Measurements from ENCODE around the gene FBP2. TPM values are rescaled to one million over a fixed set of nuclear protein-coding genes. Genes with fewer than 3 reads are reported as not detected.

Gene FBP2
- total RNA-seq, 2 experiments from 2014 or later: not detected

DNA sequence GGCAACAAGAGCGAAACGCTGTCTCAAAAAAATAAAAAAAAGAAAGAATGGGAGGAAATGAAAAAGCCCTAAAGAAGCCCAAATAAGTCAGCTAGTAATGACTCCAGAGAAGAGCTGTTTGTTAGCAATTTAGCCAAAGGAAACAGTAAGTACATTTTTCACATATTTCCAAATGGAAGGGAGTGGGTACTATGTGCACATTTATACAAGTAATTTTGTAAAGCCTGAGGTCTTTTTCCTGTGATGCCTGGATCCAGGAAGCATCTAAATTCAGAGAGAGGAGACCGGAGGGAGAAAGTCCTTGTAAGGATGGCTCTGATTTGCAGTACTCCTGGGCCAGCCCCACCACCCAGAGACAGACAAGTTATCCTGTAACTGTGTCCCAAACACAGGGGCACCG lies 31.0 kb upstream of the FBP2 start:
- TF ChIP-seq, protein P1, sequence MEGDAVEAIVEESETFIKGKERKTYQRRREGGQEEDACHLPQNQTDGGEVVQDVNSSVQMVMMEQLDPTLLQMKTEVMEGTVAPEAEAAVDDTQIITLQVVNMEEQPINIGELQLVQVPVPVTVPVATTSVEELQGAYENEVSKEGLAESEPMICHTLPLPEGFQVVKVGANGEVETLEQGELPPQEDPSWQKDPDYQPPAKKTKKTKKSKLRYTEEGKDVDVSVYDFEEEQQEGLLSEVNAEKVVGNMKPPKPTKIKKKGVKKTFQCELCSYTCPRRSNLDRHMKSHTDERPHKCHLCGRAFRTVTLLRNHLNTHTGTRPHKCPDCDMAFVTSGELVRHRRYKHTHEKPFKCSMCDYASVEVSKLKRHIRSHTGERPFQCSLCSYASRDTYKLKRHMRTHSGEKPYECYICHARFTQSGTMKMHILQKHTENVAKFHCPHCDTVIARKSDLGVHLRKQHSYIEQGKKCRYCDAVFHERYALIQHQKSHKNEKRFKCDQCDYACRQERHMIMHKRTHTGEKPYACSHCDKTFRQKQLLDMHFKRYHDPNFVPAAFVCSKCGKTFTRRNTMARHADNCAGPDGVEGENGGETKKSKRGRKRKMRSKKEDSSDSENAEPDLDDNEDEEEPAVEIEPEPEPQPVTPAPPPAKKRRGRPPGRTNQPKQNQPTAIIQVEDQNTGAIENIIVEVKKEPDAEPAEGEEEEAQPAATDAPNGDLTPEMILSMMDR (IDR thresholded peaks at IDR 0.05): no peak
- ATAC-seq (ENCODE audit: poor library complexity) (no peak), DNase-seq (no peak)
- H3K27me3 Mint-ChIP-seq: peaks cover 11% of the 10 kb centered on the region
- Histone ChIP-seq H3K4me3 (ENCODE audit: low read length) (no peak overlapping the region), H3K36me3 (ENCODE audit: insufficient read depth, low read length) (no peaks in the 10 kb centered on the region), H3K27ac (ENCODE audit: low read depth in 1 of 2, low read length in 2 of 2) (no peak overlapping the region), H3K4me1 (ENCODE audit: insufficient read depth, low read length) (peaks cover 9% of the 10 kb centered on the region), H3K27me3 (ENCODE audit: control insufficient read depth in 1 of 2, insufficient read depth in 2 of 2, low read length in 2 of 2) (peaks cover 0 to 3% of the 10 kb centered on the region in 2 experiments), H3K9me3 (ENCODE audit: control insufficient read depth in 1 of 2, insufficient read depth in 1 of 2, low read length in 2 of 2) (no peaks in the 10 kb centered on the region)
- H3K4me3 Mint-ChIP-seq: no peak overlapping the region
- ChIA-PET POLR2A (no interaction called here), CTCF (no interaction called here)
- no peaks in the 10 kb centered on the region for H3K36me3 Mint-ChIP-seq (ENCODE audit: low read depth)
- H3K9me3 Mint-ChIP-seq: no peaks in the 10 kb centered on the region
- H3K4me1 Mint-ChIP-seq (ENCODE audit: low read depth): peaks cover 7% of the 10 kb centered on the region
- intact Hi-C loops (cut with DNase I, micrococcal nuclease): no loop called here
- no peak overlapping the region for H3K27ac Mint-ChIP-seq

DNA sequence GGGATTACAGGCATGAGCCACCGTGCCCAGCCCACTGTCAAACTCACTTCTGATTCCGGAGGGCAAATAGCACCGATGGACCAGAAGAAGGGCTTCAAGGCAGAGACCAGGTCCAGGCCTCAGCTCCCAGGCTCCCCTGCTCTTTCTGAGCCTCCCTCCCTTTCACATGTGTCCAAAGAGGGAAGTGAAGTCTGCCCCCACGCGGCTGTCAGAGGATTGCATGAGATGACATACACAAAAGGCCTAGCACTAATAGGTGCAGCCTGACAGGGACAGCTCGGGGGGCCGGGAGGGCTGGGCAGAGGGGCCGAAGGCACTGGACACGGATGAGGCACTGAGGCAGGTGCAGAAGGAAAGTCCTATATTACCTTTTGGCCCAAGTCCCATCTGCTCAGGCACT lies 29.6 kb upstream of the FBP2 start:
- Histone ChIP-seq H3K9me3 (ENCODE audit: control insufficient read depth in 1 of 2, insufficient read depth in 1 of 2, low read length in 2 of 2) (no peaks in the 10 kb centered on the region), H3K36me3 (ENCODE audit: insufficient read depth, low read length) (no peaks in the 10 kb centered on the region), H3K27me3 (ENCODE audit: control insufficient read depth in 1 of 2, insufficient read depth in 2 of 2, low read length in 2 of 2) (peaks cover 0 to 3% of the 10 kb centered on the region in 2 experiments), H3K27ac (ENCODE audit: low read depth in 1 of 2, low read length in 2 of 2) (no peak overlapping the region), H3K4me3 (ENCODE audit: low read length) (no peak overlapping the region), H3K4me1 (ENCODE audit: insufficient read depth, low read length) (peaks cover 9% of the 10 kb centered on the region)
- no peak overlapping the region for H3K4me3 Mint-ChIP-seq
- ChIA-PET CTCF (no interaction called here), POLR2A (no interaction called here)
- intact Hi-C loops (cut with DNase I, micrococcal nuclease): no loop called here
- TF ChIP-seq, protein P1 (IDR thresholded peaks at IDR 0.05): no peak
- peaks cover 15% of the 10 kb centered on the region for H3K27me3 Mint-ChIP-seq
- DNase-seq: peak in 2 of 14 experiments; percentile 22 to 33
- H3K9me3 Mint-ChIP-seq: no peaks in the 10 kb centered on the region
- no peak overlapping the region for H3K27ac Mint-ChIP-seq
- no peaks in the 10 kb centered on the region for H3K36me3 Mint-ChIP-seq (ENCODE audit: low read depth)
- peaks cover 7% of the 10 kb centered on the region for H3K4me1 Mint-ChIP-seq (ENCODE audit: low read depth)
- ATAC-seq (ENCODE audit: poor library complexity): no peak

DNA sequence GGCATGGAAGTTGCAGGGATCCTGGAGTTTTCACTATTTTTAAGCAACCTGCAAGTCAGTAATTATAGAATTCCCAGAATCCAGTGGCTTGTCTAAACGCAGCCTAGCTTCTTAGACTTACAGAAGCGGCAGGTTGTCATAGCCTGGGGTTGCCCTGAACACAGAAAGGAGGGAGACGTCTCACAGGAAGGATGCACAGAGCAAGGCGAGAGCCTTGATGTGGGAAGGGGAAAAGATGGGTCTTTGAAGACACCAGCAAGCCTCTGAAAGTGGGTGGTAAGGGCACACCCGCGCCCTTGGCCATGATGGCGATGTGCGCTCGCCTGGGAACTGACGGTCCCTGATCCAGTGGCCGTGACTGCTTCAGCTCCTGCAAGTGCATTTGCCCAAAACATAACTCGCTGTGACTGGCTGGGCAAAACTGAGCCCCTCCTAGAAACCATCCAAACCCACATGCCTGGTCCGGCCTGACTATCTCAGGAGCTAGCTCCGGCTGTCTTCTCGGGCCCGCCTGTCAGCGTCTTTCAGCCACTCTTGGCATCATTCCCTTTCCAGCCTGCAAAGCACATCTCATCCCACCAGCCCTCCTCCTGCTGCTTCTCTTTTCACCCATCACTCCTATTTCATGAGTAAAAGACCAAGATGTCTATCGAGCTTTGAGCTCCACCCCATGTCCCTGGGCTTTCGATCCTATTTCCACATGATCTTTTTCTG lies 28.6 kb upstream of the FBP2 start:
- POLR2A ChIA-PET: no interaction called here

More for the DNA sequence above, 28.6 kb upstream of the FBP2 start:
- Histone ChIP-seq H3K27me3 (ENCODE audit: control insufficient read depth in 1 of 2, insufficient read depth in 2 of 2, low read length in 2 of 2) (peaks cover 0 to 3% of the 10 kb centered on the region in 2 experiments), H3K4me1 (ENCODE audit: insufficient read depth, low read length) (peaks cover 9% of the 10 kb centered on the region), H3K9me3 (ENCODE audit: control insufficient read depth in 1 of 2, insufficient read depth in 1 of 2, low read length in 2 of 2) (no peaks in the 10 kb centered on the region), H3K36me3 (ENCODE audit: insufficient read depth, low read length) (no peaks in the 10 kb centered on the region), H3K27ac (ENCODE audit: low read depth in 1 of 2, low read length in 2 of 2) (no peak overlapping the region), H3K4me3 (ENCODE audit: low read length) (no peak overlapping the region)
- DNase-seq: no peak
- CTCF ChIA-PET: no interaction called here
- Mint-ChIP-seq H3K4me1 (ENCODE audit: low read depth) (peaks cover 7% of the 10 kb centered on the region), H3K27me3 (peaks cover 22% of the 10 kb centered on the region), H3K27ac (no peak overlapping the region), H3K4me3 (no peak overlapping the region), H3K36me3 (ENCODE audit: low read depth) (no peaks in the 10 kb centered on the region), H3K9me3 (no peaks in the 10 kb centered on the region)
- intact Hi-C loops (cut with DNase I, micrococcal nuclease): no loop called here
- ATAC-seq (ENCODE audit: poor library complexity): no peak
- TF ChIP-seq, protein P1 (IDR thresholded peaks at IDR 0.05): no peak

Measured in CD4-positive, alpha-beta T cell (primary cell).